ENCODE data around the gene P3H2.
"Not testable (repeated sequence)": the region's sequence is repeated elsewhere in the genome, so short reads cannot be mapped to it uniquely, and the experiment has no call there.

Gene P3H2

DNA sequence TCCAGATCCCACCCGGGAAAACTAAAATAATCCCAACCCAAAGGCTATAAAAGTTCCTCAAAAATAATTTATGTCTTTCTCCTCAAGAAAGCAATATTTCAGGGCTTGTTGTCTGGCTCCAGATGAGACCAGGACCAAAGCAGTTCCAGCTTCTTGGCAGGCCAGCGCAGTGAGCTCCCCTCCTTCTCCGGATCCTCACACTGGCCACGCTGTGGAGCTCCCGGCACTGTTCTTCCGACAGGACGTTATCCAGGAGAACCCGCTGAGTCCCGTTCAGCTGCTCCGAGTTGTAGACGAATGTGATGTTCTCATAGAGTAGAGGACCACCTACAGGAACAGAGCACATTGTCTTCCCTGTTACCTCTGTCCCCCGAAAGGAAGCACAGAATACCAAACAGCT is 146.3 kb downstream of the P3H2 start:
- no peak for DNase-seq

DNA sequence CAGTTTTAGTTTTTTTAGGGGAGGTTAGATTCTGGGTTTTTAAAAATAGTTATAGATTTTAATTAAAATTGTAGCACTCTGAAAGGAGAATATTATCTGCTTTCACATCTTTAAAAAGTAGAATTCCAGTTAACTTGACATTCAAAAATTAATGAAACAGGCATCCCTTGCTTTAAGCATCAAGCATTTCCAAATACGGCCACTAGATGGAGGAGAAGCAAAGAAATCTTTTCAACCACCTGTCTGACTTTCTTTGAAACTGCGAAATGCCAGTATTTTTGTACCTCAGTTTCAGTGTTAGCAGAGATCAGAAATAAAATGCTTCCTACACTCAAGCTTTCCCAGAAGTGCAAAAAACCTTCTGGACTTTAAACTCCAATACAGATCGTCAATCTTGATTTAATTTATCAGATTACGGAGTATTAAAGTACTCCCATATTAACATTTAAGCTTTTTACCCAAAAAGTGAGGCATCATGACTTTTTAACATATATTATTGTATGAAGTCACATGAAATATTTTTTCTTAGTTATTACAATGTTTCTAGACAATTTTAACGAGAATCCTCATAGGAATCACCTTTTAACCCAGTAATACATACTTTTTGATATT is 153.3 kb downstream of the P3H2 start:
- DNase-seq = peak; percentile 58

DNA sequence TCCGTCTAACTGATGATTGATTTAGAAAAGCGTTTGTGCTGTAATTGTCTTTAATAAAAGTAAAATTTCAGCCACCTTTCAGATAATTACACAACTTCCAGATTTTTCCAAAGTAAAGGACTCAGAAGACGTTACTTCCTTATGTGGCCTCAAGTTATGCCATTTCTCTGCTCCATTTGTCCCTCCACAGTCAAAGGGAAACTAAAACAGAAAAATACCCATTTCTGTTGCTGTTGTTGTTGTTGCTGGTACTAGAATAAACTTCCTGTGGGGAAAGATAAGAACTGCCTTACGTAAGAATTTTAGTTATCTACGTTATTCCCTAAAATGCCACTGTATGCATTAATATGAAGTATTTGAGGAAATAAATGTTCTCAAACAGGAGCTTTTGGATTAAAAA is 153.9 kb downstream of the P3H2 start:
- peak; percentile 19 for DNase-seq

DNA sequence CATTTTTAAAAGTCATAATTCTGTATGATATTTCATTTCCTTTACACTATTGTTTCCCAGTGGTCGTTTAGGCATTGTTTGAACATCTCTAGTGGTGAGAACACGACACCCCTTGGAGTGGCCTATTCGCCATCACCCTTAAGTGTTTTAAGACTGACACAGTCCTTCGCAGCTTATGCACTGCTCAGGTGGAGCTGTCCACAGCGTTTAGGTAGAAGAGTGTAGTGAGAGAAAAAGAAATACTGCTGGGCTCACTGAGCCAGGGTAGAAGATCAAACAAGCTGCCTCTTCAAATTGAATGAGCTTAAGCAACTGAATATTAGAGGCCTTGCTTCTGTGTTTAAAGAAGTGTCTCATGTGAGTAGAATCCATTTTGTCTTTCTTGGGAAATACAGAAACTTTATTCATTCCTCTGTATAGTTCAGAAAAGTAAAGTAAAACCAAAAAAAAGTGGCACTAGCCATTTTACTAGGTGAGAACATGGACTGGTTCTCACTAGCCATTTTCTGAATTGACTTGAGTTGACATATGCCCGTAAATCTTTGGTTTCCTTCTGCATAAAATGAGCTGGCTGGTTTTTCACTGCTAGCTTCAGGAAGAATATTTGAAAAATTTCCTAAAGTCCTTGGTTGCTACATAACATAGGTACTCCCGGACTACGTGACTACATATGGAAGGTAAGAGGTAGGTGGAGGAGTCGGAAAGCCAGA is 155.9 kb downstream of the P3H2 start:
- no peak for DNase-seq

DNA sequence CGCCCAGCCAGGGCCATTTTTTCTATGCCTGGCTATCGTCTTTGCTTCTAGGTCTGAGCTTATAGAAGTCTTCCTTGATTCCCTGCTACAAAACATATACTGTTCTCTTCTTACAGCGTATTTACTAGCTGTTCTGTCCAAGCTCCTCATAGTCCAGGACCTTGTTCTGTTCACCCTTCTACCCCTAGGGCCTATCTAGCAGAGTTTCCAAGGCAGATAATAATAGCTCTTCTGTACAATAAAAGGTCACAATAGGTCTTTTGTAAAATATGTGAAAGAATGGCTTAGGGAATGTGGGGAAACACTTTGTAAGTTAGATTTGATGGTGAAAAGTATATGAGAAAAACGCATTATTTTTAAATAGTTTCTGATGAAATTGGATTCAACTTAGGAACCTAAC is 158.2 kb downstream of the P3H2 start:
- no peak for DNase-seq

DNA sequence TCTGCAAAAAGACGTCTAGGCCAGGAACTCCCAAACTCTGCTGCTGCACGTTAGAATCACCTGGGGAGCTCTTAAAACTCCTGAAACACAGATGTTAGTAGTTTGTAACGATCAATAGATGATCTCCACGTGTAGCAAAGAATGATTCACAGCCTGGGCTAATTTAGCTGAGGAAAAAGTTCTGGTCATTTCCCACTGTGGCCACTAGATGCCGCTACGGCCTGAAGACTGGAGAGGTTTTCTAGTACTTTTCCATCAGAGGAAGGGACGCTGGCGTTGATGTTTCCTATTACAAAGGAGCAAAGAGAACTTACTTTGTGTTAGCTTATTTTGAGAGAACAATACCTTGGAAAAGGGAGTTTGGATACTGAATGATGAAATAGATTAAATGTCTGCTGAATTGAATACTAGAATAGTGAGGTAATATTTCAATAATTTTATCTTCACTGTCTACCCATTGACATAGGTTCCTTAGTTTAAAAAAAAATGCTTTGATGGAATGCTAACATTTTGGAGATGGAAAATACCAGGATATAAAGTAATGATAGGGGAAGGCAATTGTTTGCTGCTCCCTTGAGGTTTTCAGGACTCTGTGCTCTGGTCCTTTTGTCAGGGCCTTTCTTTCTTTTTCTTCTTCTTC is 159.1 kb downstream of the P3H2 start:
- DNase-seq = peak; percentile 84

DNA sequence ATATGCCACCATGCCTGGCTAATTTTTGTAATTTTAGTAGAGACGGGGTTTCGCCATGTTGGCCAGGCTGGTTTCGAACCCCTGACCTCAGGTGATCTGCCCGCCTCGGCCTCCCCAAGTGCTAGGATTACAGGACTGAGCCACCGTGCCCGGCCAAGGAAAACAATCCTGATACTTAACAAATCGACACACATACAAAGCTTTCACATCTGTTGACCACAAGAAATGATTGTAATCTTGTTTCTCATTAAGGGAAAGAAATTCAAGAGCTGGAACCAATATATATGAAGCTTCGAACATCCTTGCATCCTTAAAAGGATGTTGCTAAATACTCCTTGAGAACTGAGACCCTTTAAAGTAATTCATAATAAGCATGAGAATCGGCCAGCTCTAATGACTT is 159.6 kb downstream of the P3H2 start:
- not testable (repeated sequence) for DNase-seq

DNA sequence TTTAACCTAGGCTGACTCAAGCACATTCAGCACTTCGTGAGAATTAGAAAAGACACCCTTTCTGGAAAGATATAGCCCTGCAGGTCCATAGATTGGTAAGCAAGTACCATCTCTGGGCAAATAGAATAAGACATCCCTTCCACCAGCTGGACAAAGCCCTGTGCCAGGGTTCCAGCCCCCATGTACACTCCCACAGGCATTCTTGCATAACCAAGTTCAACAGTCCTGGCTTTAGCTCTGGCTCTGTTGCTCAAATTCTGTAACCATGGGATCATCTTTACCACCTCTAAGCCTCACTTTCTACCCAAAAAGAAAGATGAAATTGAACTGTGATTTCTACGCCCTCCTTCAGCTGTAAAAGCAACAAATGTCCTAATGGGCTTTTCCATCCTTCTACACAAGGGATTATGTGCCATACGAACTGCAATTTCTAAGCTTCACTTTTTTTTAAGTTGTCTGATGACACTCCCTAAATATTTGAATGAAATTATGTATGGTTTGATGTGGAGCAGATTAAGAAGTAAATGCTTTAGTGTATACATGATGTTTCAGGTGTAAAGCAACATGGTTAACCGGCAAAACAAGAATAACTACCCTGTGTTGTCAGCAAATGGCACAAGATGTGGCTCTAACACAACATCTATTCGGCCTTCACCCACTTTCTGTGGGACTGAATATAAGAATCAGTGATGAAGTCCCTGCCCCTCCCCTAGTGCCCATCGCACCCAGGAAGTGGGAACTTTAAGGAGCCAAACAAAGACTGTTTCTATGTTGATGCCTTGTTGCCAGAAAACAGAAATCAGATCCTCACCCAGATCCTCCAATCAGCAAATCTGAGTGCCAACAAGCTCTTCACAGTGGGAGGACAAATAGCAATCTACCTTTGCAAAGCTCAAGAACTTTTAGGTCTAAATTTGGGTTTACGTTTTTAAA is 165.7 kb downstream of the P3H2 start:
- no peak for DNase-seq

DNA sequence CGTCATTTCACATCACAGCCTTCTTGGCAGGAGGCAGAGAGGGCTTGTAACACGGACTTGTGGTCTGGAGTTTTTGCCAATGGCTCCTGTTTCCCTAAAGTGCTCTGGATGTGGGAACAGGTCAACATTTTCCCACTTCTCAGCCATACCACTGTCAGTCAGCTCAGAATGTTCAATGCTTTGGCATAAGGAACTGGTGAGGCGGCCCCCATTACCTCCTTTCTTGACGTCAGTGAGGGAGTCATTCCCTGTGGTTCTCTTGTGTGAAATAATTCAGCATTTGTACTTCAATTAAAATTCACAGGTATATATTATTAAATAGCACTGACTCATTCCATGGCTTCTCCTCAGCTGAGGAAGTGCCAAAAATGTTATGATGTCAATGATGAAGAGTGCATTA is 167.1 kb downstream of the P3H2 start:
- no peak for DNase-seq

DNA sequence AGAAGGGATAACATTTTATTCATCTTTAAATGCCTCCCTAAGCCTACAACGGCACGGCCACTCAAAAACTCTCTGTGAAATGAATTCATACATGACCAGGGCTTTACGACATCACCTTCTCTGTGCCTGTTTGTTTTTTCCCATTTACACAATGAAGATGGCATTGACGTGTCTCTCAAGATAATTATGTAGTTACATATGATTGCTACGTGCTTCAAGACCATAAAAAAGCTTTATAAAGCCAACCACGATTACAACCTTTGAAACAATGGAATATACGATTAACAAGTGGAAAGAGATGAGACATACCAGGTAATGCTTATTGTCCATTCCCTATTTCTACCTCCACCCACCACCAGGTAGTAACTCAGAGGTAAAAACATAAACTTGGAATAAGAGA is 168.4 kb downstream of the P3H2 start:
- no peak for DNase-seq

DNA sequence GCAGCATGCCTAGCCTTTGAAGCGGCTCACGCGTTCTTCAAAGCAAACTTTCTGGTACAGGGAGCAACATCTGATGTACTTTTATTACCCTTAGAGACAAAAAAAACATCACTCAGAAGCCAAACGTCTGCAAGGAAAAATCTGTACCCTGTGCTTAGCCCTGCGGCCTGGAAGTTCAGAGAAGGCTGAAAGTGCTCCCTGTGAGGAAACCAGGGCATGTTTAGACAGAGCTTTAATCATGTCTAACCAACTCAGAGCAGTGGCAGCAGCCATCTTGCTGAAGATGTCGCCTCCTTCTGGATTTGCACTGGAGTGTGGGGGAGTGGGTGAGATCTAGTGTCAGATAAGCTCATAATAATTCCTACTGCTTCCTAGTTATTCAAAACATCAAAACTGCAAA is 170.4 kb downstream of the P3H2 start:
- no peak for DNase-seq

DNA sequence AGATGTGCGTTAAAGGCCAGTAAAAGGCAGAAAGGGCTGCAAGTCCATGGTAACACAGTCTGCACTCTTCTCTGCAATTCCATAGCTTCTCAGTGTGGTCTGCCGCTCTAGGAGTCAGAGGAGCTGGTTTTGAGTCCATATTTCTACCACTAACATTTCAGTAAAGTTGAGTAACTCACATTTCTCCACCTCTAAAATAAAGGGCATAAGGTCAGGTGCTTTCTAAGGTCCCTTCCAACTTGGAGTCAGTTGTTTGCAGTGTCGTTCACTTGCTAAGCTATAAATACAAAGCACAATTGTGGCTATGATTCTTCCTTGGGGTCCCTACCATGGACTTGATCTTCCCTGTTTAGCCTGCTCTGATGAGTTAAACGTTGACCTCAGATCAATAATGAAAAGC is 171.1 kb downstream of the P3H2 start:
- no peak for DNase-seq

DNA sequence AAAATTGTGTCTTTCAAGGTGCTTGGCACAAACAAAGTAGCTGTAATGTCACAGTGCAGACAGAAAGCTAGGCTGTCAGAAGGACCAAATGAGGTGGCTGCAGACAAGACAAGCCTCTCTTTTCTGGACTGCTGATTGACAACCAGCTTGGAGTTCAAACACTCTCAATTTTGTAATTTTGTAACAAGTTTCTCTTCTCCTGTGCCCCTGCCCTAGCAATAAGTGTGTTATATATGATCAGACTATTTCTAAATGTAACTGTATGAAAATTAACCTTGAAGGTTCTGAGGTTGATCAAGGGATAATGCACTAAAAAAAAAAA is 172.0 kb downstream of the P3H2 start:
- no peak for DNase-seq

DNA sequence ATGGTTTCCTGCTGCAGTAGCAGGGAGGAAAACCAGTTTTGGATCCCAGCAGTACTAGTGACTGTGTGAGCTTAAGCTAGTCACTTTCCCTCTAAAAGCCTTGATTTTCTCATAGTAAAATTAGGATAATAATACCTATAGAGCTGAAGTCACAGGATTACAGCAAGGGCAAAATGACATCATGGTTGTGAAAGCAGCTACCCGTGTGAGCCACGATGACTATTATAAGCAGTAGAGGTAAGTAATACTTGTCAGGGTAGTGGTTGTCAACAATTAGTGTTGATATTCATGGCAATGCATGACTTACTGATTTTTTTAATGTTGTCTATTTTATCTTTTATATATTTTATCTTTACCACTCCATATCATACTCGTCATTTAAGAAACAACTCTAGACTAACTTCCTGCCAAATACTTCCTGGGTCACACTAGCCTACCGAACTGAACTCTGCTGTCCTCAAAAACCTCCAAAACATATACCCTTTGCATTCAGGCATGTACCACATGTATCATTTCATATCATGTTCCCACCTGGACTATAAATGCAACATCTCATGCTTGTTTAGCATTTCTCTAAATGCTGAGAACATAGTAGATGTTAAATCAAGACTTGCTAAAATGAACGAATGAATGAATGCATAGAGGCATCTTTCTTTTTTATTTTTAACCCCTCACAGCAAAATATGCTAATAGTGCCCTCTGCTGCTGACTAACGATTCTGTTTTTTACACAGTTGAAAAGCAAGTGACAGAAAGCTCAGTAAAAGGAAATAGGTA is 172.6 kb downstream of the P3H2 start:
- DNase-seq = peak; percentile 56

DNA sequence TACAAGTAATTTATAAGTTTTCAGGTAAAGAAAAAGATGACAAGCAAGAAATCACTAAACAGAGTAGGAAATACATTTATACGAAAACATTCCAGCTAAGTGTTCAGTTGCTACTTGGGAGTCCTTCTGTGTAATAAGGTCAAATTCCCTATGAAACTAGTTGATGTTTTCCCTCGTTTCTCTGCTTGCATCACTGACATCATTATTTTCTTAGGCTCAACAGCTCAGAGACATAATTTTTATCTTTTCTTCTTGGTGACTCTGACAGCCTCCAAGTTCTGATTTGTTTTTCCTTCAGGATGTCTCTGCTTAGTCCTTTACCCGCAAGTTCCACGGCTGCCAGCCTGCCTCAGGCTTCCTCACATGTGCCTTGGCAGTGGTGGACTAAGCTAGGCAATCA is 173.6 kb downstream of the P3H2 start:
- no peak for DNase-seq

DNA sequence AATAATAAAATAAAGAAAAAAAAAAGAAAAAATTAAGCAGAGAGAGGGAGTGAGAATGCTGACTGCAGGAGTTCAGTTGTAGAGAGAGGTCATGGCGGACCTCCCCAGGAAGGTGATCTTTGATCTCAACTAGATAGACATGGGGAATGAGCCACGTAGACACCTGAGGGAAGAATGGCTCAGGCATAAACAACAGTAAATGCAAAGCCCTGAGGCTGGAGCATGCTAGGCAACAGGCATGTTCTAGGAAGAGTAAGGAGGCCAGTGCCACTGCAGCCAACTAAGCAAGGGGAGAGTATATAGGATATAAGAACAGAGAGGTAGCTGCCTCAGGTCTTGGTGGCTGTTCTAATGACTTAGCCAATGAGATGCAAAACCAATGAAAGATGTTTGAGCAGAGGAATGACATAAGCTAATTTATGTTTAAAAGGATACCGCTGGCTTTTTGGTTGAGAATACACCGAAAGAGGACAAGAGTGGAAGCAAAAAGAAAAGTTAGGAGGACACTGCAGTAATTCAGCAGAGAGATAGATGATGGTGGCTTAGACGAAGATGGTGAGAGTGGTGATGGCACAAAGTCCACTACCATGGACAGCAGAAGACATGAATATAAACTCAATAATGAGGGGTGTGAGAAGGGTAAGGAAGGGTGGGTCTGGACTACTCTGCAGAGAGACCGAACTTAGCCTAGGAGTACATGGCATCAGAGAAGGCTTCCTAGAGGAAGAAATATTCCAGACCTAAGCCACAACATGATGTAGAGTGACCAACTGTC is 174.6 kb downstream of the P3H2 start:
- DNase-seq = no peak

DNA sequence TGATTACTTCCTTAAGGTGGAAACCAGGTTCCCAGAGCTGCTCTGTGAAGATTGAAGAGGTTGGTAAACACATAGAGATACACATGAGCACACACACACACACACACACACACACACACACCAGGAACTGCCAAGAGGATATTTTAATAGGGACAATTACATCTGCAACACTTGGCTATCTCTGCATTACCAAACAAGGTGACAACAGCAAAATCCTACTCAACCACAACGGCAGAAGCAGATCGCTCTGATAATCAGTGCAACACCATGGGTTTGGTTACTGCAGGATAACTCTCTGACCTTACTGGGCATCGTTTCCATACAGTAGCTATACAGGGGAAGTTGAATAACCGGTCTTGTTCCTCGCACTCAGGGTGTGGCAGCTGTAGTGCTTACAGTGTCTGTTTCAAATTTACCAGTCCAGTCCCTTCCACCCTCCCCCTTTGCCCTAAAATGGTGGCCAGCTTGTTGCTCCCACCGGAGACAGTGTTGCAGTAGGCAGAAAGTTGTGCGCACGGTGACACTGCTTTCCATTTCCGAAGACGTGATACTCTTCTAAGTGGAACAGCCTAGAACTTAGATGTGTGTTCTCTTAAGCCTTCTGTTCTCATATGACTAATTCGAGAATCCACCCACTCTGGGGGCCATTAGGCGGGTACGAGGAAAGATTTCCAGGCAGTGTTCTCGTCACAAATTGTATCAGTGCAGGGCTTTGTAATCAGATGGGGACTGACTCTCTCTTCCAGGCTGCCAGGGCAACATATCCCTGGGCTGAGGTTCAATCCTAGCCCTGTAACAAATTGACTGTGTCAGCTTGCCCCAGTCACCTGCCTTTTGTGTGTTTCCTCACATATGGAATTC is 176.2 kb downstream of the P3H2 start:
- DNase-seq = peak; percentile 25

DNA sequence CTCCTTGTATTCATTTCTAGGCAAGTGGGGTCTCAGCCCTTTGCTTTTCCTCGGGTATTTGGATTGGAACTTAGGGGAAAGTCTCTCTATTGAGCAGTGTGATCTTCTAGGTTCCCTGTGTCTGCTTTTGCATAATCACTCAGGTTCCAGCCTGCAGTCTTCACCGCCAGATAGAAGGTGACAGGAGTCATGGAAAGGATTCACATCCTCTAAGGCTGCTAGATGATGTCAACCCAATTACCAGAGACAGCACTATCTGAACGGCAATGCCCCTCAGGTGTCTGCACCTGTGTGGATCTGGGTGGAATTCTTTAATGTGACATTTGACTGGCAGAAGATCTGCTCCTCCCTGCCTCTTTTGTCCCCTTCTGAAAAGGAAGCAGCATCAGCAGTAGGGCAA is 177.7 kb downstream of the P3H2 start:
- no peak for DNase-seq

DNA sequence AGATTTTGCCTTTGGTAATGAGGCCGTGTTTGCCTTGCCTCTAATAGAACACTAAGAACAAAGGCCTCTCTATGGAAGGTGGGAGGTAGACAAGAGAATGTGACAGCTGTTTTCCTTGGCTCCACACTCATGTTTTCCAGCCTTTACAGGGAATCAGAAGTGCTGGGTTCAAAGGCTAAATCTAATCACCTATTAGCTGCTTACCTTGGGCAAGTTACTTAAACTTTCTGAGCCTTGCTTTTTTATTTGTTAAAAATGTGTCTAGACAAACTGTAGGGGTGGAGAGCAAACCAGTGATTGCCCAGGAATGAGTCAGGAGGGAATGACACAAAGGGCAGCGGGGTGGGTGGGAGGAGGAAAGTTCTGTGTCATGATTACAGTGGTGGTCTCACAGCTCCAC is 179.0 kb downstream of the P3H2 start:
- no peak for DNase-seq

DNA sequence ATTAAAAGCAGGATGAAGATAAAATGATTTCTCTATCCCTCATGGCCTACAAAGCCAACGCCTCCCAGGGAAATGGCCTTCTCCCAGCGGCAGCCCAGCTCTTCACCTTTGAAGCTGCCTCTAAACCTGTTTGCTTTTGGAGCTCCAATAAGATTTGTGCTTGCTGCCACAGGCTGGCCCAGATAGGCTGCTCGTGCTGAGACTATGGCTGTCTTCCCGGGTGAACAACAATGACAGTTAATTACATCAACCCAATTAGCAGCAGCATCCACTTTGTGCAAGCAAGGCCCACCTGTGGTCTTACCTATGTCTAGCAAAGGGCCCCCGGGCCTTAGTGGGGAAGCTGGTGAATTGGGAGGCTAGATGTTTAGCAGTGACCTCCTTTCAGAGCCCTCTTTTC is 179.6 kb downstream of the P3H2 start:
- DNase-seq = no peak

Data from OCI-M1 (cell line).